CD4-positive, alpha-beta T cell treated with Interleukin-10 for 1 hour (primary cell): ENCODE results near the gene TGFBR3.

Experiments
- DNase-seq: peaks from one replicate; pipeline ENCODE4 v3.0.0-alpha.2; 2020

Gene TGFBR3

DNA sequence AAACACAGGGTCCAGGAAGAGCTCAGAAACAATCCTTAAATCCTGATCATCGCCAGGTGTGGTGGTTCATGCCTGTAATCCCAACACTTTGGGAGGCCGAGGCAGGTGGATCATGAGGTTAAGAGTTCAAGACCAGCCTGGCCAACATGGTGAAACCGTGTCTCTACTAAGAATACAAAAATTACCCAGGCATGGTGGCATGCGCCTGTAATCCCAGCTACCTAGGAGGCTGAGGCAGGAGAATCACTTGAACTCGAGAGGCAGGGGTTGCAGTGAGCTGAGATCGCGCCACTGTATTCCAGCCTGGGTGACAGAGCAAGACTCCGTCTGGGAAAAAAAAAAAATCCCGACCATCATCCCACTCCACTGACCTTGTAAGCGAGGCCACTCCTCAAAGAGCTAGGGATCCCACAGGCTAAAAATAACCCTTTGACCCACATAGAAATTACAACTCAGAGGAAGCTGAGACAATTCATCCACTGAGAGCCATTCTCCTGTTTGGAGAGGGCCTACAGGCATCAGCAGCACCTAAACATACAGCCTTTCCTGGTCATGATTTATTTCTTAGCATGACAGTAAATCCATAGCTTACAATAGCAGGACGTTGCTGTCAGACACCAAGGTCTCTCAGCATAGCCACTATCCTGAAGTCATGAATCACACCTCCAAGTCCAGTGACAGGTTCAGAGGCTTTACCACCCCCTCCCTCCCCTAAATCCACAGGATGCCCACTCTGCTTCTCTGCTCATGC is 66.7 kb downstream of the TGFBR3 start:
- DNase-seq: no peak

DNA sequence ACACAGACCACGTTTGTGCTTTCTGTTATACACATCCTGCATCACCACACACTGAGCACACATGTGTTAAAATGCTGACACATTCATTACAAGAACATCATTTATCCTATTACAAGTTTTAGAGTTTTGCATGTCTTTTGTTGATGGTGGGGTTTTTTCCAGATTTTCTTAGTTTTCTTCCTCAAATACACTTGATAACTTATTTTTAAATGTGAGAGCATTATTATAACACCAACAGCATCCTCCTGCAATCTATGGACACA is 67.3 kb downstream of the TGFBR3 start:
- no peak for DNase-seq

- DNase-seq: no peak
These were observed 68.6 kb downstream of the TGFBR3 start for GRCh38 chr1:91817211-91817905.

GRCh38 chr1:91816031-91816430 is 69.9 kb downstream of the TGFBR3 start:
- no peak for DNase-seq

- no peak for DNase-seq
These were observed 71.5 kb downstream of the TGFBR3 start for GRCh38 chr1:91814448-91814847.

DNA sequence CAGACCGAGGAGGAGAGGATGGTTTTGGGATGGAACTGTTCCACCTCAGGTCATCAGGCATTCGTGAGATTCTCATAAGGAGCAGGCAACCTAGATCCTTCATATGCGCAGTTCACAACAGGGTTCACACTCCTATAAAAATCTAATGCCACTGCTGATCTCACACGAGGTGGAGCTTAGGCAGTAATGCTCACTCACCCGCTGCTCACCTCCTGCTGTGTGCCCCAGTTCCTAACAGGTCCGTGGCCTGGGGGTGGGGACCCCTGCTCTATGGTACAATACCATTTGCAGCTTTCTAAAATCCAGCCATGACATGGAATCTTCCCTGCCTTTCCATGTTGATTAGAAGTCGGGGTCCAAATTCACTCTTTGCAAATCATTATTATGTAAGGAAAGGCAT is 72.1 kb downstream of the TGFBR3 start:
- DNase-seq: no peak

DNA sequence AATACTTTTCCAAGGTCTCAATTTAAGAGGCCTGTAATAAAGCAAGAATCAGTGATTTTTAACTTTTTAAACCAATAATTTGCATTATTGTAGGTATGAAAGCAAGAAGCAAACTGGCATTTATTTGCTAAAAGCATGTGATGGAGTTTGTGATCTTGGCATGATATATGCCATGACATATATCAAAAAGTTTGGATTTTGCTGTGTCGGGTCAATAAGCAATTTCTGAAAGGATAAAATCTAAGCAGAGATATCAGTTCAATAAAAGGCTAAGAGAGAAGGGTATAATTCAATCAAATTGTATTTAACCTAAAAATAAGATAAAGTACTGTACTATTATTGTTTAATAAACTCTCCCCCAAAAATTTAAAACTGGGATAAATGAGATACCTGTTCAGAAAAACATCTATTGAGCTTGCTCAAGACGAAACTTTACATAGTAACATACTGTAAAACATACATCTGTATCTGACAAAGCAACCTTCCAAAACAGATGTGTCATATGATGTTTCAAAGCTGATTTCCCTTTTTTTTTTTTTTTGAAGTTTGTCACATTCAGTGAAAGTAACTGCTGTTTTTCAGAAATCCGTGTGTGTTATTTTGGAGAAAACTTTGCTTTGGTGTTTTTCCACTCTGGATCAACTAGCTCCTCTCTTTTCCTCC is 74.5 kb downstream of the TGFBR3 start:
- no peak for DNase-seq

GRCh38 chr1:91809317-91809716 is 76.6 kb downstream of the TGFBR3 start:
- DNase-seq: no peak

- DNase-seq: no peak
These were observed 77.9 kb downstream of the TGFBR3 start for GRCh38 chr1:91807921-91808620.

DNA sequence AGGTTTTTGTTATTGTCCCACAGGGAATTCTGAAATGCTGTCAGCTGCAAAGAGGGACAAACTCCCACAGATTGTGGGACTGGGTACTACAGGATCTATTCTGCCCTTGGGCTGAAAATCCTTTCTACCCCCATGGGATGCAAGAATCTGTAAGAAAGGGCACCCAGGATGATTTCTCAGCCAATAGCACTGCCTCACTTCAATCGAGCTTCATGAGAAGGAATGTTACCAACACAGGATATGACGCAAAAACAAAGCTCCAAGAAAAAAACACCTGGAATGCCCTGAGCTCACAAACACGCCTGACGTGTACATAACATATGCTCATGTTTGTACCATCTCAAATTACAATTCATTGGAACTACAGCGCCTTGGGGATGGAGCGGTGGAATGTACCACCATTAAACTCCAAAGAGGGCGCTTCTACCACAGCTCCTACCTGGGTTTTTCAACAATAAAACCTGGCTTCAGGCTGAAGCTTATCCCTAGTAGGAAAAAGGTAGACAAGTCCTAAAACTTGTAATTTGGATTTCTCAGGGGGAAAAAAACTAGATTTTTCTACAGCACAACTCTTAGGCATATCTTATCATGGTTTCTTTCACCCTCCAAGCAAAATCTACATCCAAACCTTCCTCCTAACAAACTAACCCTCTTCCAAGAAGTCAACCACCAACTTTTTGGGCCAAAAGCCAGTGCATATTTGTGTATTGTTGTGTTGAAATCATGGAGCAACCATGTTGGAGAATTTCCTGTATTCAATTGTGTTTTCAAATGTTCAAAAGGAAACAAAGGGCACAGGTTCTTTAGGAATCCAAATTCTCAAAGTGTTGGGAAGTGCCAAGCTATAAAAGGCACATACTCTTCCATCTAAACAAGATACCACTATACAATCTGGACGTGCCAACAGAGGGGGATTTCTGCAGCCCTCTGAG is 78.9 kb downstream of the TGFBR3 start:
- DNase-seq: no peak

DNA sequence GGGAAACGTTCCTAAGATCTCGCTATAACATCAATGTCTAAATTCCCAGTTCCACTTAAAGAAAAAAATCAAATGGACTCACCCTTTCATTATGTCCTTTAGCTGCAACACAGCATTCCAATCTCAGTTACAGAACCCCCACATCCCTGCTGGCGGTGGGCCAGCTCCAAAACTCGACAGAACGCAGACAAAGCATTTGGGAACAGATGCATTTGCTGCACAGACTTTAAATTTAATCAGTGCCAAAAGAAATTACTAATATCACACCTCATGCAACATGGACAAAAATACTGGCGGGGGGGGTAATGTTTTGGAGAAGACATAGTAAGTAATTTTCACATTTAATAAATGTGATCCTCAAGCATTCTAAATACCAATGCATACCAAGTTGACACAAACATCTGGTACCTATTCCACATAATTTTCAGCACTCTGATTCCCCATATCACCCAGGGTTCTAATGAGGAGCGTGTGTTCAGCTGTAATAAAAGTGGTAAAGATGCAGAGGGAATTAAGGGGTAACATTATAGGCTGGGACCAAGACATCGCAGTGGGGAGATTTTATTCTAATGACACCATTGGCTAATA is 79.7 kb downstream of the TGFBR3 start:
- no peak for DNase-seq

- DNase-seq: peak; percentile 39
These were observed 80.6 kb downstream of the TGFBR3 start for GRCh38 chr1:91805311-91805801.

DNA sequence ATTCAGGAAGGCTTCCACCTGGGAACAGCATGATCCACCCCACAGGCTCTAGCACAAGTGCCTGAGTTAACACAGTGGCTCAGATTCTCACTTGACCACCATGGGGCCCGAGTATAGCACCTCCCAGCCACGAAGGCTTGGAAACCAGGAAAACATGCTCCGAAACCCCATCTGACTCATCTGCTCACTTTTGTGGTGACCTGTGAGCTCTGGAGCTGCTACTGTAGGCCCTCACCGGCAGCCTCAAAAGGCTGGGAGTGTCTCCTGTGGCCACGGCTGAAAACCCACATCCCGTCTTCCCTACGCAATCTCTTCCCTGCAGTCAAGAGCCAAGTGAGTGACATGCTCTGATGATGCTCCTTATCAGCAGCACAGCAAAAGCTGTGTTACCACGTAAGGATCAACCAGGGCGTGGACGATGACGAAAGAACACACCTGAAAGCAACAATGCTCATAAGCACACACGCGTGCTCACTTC is 81.4 kb downstream of the TGFBR3 start:
- DNase-seq: peak; percentile 86

- DNase-seq: peak; percentile 84
These were observed 82.0 kb downstream of the TGFBR3 start for GRCh38 chr1:91803847-91804545.

- DNase-seq: no peak
These were observed 82.8 kb downstream of the TGFBR3 start for GRCh38 chr1:91803123-91803522.

DNA sequence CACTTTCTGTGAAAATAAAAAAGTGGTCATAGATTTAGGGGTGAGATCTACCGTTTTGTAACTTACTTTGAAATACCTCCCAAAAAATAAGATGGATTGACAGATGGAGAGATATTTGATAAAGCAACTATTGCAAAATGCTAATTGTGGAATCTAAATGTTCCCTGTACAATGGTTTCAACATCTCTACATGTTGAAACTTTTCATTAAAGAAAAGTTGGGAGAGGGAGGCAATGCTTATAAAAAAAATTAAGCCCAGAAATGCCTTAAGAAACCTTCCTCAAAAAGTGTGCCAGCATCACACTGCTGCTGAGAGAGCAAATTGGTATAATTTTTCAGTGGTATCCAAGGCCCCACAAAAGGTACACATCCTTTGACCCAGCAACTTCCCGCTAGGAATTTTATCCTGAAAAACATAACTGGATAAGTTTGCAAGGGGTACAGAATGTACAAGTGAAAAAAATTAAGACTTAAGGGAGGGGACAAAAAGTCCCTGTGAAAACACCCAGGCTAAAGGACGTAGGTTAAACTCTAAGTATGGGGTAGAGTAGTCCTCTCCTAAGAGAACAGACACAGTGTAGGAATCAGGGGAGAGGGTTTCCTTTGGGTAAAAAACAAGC is 84.3 kb downstream of the TGFBR3 start:
- no peak for DNase-seq

- DNase-seq: no peak
These were observed 86.1 kb downstream of the TGFBR3 start for GRCh38 chr1:91799863-91800262.

- DNase-seq: no peak
These were observed 86.8 kb downstream of the TGFBR3 start for GRCh38 chr1:91799159-91799558.

DNA sequence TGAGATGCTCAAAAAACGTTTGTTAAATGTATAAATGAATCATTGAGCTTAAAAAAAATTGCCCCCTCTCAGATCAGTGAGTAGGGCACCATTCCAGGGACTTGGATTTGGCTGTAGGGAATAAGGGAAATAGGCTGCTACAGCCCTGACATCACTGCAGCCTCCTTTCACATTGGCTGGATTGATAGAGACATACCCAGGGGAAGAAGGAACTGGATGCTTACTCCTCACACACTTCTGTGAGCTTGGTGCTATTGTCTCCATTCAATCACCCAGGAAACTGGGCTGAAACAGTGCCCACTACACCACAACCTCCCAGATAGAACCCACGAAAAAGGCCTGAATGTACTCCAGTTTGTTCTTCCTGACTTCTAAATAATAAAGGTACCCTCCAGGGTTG is 87.2 kb downstream of the TGFBR3 start:
- DNase-seq: no peak

DNA sequence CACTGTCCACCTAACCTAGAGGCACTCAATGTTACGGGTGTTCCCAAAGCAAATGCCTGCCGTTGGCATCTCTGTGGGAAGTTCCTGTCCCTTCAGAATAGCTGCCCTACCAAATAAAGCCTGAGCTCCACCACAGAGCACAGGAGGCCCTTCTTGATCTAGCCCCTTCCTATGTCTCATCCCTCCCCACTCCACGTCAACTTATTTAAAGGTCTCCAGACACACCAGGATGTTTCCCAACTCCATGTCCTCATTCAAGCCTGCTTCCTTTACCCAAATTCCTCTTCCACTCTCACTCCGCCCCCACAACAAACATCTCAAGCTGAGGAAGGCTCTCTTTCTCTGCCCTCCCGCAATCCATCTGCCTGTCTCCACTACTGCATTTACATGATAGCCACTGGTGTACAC is 87.7 kb downstream of the TGFBR3 start:
- DNase-seq: no peak

- no peak for DNase-seq
These were observed 88.8 kb downstream of the TGFBR3 start for GRCh38 chr1:91797164-91797563.
